HFFc6 (cell line): ENCODE data around the gene ENTPD8. TPM values are rescaled to one million over a fixed set of nuclear protein-coding genes. Genes with fewer than 3 reads are reported as not detected.

Experiments
- DNase-seq: peaks from one replicate; pipeline ENCODE4 v3.0.0-alpha.2; 2018
- H3K27ac Mint-ChIP-seq: 2 replicates; pipeline ENCODE4 v1.8.0; 2020; ENCODE audit warnings: mild to moderate bottlenecking, mixed read lengths
- H3K27me3 Mint-ChIP-seq: 2 replicates; pipeline ENCODE4 v1.8.0; 2021; ENCODE audit warnings: mild to moderate bottlenecking, moderate library complexity, mixed read lengths; ENCODE audit not compliant: insufficient read depth
- H3K36me3 Mint-ChIP-seq: 2 replicates; pipeline ENCODE4 v1.8.0; 2021; ENCODE audit warnings: low read depth, mixed read lengths
- H3K4me1 Mint-ChIP-seq: 2 replicates; pipeline ENCODE4 v1.8.0; 2020; ENCODE audit warnings: low read depth, mixed read lengths
- H3K4me3 Mint-ChIP-seq: 2 replicates; pipeline ENCODE4 v1.8.0; 2020; ENCODE audit warnings: mild to moderate bottlenecking, moderate library complexity, mixed read lengths
- H3K9me3 Mint-ChIP-seq: 2 replicates; pipeline ENCODE4 v1.8.0; 2020; ENCODE audit warnings: mild to moderate bottlenecking, mixed read lengths
- microRNA-seq: library from miRNA; unstranded; fragments of <30 nt; microRNA quantifications from one replicate; pipeline ENCODE4, GENCODE V29; 2019
- total RNA-seq, 6 experiments: library from RNA; stranded (reverse); fragmentation: NEBNext Ultra II Directional; extraction: Animal tissue kit (Norgen Biotek cat#: 25700); gene quantifications; 2 replicates in 1 of 6; 3 replicates in 5 of 6; pipeline ENCODE4 v1.2.3, GENCODE V29; 2021
- TF ChIP-seq, protein P1 (sequence below): fragments of 200-600 bp; sonication (generic); IDR thresholded peaks from 2 replicates; pipeline ENCODE4 v1.5.0; 2021; ENCODE audit warnings: antibody characterized with exemption, mild to moderate bottlenecking

Gene ENTPD8
- total RNA-seq, 6 experiments from 2014 or later = not detected

DNA sequence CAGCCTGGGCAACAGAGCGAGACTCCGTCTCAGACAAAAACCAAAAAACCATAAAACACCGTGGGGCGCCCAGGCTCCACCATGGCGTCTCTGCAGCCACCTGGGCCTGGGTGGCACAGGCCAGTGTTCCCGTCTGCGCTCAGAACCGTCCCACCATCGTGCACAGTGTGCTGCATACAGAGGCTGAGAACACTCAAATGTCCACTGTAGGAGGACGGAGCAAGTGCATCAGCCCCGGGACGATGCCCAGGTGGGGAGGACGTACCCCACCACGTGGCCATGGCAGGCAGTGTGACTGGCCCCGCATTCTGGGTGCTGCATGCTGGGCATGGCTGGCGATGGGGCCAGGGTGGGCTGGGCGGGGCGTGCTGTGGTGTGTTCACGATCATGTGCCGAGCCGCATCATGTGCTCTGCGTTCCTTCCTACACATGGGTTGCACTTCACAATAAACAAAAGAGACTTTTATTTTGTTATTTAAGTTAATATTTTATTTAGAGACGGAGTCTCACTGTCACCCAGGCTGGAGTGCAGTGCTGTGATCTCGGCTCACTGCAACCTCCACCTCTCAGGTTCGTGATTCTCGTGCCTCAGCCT, 56.0 kb downstream of the ENTPD8 start:
- Mint-ChIP-seq H3K36me3 (no peaks in the 10 kb centered on the region), H3K4me3 (no peak overlapping the region), H3K9me3 (no peaks in the 10 kb centered on the region), H3K27me3 (no peaks in the 10 kb centered on the region), H3K27ac (no peak overlapping the region), H3K4me1 (peaks cover 5% of the 10 kb centered on the region; the same call in 1 of the 2 replicates)
- DNase-seq = no peak
- TF ChIP-seq, protein P1, sequence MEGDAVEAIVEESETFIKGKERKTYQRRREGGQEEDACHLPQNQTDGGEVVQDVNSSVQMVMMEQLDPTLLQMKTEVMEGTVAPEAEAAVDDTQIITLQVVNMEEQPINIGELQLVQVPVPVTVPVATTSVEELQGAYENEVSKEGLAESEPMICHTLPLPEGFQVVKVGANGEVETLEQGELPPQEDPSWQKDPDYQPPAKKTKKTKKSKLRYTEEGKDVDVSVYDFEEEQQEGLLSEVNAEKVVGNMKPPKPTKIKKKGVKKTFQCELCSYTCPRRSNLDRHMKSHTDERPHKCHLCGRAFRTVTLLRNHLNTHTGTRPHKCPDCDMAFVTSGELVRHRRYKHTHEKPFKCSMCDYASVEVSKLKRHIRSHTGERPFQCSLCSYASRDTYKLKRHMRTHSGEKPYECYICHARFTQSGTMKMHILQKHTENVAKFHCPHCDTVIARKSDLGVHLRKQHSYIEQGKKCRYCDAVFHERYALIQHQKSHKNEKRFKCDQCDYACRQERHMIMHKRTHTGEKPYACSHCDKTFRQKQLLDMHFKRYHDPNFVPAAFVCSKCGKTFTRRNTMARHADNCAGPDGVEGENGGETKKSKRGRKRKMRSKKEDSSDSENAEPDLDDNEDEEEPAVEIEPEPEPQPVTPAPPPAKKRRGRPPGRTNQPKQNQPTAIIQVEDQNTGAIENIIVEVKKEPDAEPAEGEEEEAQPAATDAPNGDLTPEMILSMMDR = no peak

Small RNA genes within 50 kb of the gene (microRNA-seq; reads per million reads assigned to microRNA genes)
- 7.7 reads per million, percentile 2 among the genes with 10 or more reads in this experiment for gene MIR7114

Other genes starting within 250 kb of the ENTPD8 start
- 10 to 100 TPM in 4 of 6 experiments, 1 to 10 TPM in 2; 9.9 to 18.1 (median 13.3) TPM for gene TPRN, start 240.6 kb downstream of the ENTPD8 start, total RNA-seq
- gene TMEM203, start 235.7 kb downstream of the ENTPD8 start, total RNA-seq = 10 to 100 TPM; 38.7 to 47.4 (median 40.1) TPM
- 10 to 100 TPM; 13.1 to 17.3 (median 16.6) TPM for gene NDOR1, start 235.7 kb downstream of the ENTPD8 start, total RNA-seq
- 1 to 10 TPM; 2.5 to 3.8 (median 3.4) TPM for gene RNF208, start 219.1 kb downstream of the ENTPD8 start, total RNA-seq
- gene CYSRT1, start 216.2 kb downstream of the ENTPD8 start, total RNA-seq = under 1 TPM; 0.41 to 0.97 (median 0.68) TPM
- not detected for gene RNF224, start 213.9 kb downstream of the ENTPD8 start, total RNA-seq
- not detected for gene SLC34A3, start 210.5 kb downstream of the ENTPD8 start, total RNA-seq
- 100 to 1,000 TPM; 415 to 760 (median 681) TPM for gene TUBB4B, start 200.1 kb downstream of the ENTPD8 start, total RNA-seq
- gene STPG3, start 190.1 kb downstream of the ENTPD8 start, total RNA-seq = not detected
- 10 to 100 TPM; 48.5 to 59.9 (median 52.7) TPM for gene NELFB, start 186.0 kb downstream of the ENTPD8 start, total RNA-seq
- gene TOR4A, start 163.6 kb downstream of the ENTPD8 start, total RNA-seq = 10 to 100 TPM; 58.4 to 76.2 (median 62.2) TPM
- under 1 TPM in 5 of 6 experiments, not detected in 1; 0.09 to 0.36 (median 0.17) TPM for gene NRARP, start 139.1 kb downstream of the ENTPD8 start, total RNA-seq
- gene EXD3, start 18.2 kb downstream of the ENTPD8 start, total RNA-seq = 10 to 100 TPM in 1 of 6 experiments, 1 to 10 TPM in 5; 6.4 to 10.6 (median 8.7) TPM
- gene NOXA1, start 18.0 kb downstream of the ENTPD8 start, total RNA-seq = under 1 TPM in 5 of 6 experiments, not detected in 1; 0.09 to 0.36 (median 0.20) TPM
- gene NSMF, start 18.0 kb upstream of the ENTPD8 start, total RNA-seq = 10 to 100 TPM; 24.3 to 29.9 (median 26.4) TPM
- gene PNPLA7, start 109.0 kb upstream of the ENTPD8 start, total RNA-seq = under 1 TPM; 0.20 to 0.90 (median 0.52) TPM
- 10 to 100 TPM; 48.4 to 67.7 (median 57.3) TPM for gene MRPL41, start 110.5 kb upstream of the ENTPD8 start, total RNA-seq
- gene DPH7, start 137.6 kb upstream of the ENTPD8 start, total RNA-seq = 10 to 100 TPM; 18.2 to 20.7 (median 20.1) TPM
- gene ZMYND19, start 149.2 kb upstream of the ENTPD8 start, total RNA-seq = 10 to 100 TPM; 23.9 to 34.4 (median 25.4) TPM
- 10 to 100 TPM; 15.9 to 18.2 (median 17.1) TPM for gene ARRDC1, start 164.3 kb upstream of the ENTPD8 start, total RNA-seq
- 100 to 1,000 TPM in 1 of 6 experiments, 10 to 100 TPM in 5; 41.0 to 116 (median 46.9) TPM for gene EHMT1, start 177.6 kb upstream of the ENTPD8 start, total RNA-seq